WI38 (cell line): ENCODE results near the gene TCF20.

ENCODE experiments used
- H3K4me3 ChIP-seq: 2 replicates; pipeline ENCODE4 v1.5.1; 2011; ENCODE audit warnings: low read depth, mild to moderate bottlenecking, control low read depth, low read length
- TF ChIP-seq, protein P1 (sequence below): IDR thresholded peaks from 2 replicates; pipeline ENCODE4 v1.5.1; 2012; ENCODE audit warnings: low read depth, mild to moderate bottlenecking, control low read depth, low read length

TCF20 gene

DNA sequence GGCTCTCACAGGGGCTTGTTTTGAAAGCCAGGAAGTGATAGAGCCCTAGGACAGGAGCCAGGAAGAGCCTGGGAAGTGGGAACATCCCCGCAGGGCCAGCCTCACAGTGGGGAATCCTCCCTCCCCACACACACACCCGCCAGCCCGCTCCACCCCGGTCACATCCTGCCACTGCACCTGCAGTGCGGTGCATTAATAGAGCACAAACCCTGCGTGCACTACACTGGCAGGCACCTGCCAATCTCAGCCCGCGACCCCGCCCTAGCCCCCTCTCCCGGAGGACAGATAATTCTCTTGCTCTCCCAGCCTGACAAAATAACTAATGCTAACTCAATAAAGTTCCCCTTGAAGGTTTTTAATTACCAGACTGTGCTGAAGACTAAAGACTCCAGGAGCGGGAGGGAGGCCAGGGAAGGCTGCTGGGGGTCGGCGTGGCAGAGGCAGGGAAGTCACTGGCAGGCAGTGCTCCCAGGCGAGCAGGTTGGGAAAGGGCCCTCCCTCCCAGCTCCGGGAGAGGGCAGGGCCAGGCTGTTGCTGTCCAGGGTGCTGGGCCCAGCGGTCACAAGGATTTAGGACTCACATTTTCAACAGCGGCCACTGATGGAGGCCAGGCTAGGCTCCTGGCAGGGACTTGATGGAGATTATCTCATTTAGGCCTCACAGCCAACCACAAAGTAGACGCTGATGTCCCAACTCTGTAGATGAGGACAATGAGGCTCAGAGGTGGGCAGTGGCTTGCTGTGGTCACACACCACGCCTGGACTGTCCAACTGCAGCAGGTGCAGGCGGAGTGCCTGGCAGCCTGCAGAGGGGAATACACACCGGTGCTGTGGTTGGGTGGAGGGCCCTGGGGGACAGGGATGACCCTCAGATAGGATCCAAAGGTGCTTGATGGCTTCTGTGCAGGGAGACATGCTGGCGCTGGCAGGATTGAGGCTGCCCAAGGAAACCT, 23.9 kb upstream of the TCF20 start:
- TF ChIP-seq, protein P1, sequence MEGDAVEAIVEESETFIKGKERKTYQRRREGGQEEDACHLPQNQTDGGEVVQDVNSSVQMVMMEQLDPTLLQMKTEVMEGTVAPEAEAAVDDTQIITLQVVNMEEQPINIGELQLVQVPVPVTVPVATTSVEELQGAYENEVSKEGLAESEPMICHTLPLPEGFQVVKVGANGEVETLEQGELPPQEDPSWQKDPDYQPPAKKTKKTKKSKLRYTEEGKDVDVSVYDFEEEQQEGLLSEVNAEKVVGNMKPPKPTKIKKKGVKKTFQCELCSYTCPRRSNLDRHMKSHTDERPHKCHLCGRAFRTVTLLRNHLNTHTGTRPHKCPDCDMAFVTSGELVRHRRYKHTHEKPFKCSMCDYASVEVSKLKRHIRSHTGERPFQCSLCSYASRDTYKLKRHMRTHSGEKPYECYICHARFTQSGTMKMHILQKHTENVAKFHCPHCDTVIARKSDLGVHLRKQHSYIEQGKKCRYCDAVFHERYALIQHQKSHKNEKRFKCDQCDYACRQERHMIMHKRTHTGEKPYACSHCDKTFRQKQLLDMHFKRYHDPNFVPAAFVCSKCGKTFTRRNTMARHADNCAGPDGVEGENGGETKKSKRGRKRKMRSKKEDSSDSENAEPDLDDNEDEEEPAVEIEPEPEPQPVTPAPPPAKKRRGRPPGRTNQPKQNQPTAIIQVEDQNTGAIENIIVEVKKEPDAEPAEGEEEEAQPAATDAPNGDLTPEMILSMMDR = no peak
- no peak overlapping the region for H3K4me3 ChIP-seq

- TF ChIP-seq, protein P1 = no peak
- H3K4me3 ChIP-seq = no peak overlapping the region
Measured at GRCh38 chr22:42292732-42293520, 22.5 kb upstream of the TCF20 start.

- no peak overlapping the region for H3K4me3 ChIP-seq
- TF ChIP-seq, protein P1 = no peak
Measured at GRCh38 chr22:42291287-42291686, 20.8 kb upstream of the TCF20 start.

DNA sequence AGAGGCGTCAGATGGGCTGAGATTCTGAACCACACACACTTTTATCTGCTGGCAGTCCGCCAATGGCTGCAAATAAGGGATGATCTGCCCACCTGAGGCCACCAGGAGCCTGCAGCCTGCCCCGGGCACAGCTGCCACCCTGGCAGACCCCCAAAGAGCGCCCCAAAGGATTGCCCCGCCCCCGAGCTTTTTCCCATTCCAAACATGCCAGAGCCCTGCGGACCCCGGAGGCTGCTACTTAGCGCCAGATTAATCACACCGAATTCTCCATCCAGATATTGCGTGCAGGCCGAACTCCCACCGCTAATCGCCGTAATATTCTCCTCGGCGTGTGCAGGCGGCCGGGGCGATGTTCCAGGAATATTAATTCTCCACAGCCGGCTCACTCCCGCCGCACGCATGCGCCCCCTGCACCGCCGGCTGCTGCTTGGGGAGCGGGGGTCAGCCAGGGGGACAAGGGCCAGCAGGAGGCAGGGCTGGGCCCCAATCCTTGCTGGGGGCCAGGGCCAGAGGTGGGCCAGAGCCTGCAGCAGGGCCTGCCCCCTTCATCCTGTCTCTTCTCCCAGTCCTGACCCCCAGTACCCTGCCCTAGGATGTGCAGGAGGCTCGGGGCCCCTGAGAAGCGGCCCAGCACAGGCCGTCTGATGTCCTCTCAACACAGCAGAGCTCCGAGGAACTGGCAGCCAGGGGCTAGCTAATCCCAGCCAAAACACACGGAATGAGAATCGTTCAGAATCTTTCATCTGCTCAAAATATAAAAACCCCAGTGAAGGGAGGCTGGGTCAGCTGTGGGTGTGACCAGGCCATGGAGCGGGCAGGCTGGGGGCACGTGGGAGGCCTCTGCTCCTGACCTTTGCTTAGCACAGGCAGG, 19.5 kb upstream of the TCF20 start:
- H3K4me3 ChIP-seq = no peak overlapping the region
- TF ChIP-seq, protein P1 = no peak

- TF ChIP-seq, protein P1 = no peak
Measured at GRCh38 chr22:42288791-42289190, 18.3 kb upstream of the TCF20 start.

DNA sequence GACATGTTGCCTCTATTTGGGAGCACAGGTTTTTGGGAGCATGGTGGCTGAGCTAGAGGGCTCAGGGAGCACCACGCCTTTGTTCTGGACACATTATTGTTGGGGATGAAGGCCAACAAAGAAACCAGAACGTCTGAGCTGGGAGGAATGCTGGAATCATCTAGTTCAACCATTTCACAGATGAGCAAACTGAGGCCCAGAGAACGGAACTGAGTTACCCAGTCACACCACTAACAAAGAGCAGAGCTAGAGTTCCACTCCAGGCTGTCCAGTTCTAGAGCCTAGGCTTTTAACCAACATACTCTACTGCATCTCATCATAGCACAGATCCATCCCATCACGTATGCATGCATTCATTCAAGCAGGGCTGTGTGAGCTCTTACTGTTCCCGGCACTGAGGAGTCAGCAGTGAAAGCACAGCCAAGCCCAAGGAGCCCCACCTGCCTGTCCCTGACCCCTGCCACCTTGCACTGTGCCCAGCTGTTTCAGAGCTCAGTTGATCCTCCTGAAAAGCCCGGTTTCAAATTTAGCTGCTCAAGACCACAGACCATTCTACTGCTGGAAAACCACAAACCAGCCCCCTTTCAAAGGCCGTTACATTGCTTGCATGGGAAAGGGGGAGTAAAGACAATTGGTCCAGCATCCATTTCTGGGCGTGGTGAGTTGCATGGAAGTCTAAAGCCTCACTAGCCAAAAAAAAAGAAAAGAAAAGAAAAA, 16.9 kb upstream of the TCF20 start:
- no peak overlapping the region for H3K4me3 ChIP-seq
- TF ChIP-seq, protein P1 = no peak

More at GRCh38 chr22:42288791-42289190, 18.3 kb upstream of the TCF20 start:
- H3K4me3 ChIP-seq = no peak overlapping the region
